ENCODE results near the gene SFTPA1. TPM values are rescaled to one million over a fixed set of nuclear protein-coding genes. Genes with fewer than 3 reads are reported as not detected.
"Not testable (repeated sequence)": the region's sequence is repeated elsewhere in the genome, so short reads cannot be mapped to it uniquely, and the experiment has no call there.

SFTPA1 gene
- total RNA-seq, 1 donor from 2014 or later, result 0.19 TPM

- no peak for DNase-seq (ENCODE audit: low spot score)
- intact Hi-C loops (cut with DNase I), result no loop called here
Observed at GRCh38 chr10:79608505-79609375, 2.0 kb upstream of the SFTPA1 start.

DNA sequence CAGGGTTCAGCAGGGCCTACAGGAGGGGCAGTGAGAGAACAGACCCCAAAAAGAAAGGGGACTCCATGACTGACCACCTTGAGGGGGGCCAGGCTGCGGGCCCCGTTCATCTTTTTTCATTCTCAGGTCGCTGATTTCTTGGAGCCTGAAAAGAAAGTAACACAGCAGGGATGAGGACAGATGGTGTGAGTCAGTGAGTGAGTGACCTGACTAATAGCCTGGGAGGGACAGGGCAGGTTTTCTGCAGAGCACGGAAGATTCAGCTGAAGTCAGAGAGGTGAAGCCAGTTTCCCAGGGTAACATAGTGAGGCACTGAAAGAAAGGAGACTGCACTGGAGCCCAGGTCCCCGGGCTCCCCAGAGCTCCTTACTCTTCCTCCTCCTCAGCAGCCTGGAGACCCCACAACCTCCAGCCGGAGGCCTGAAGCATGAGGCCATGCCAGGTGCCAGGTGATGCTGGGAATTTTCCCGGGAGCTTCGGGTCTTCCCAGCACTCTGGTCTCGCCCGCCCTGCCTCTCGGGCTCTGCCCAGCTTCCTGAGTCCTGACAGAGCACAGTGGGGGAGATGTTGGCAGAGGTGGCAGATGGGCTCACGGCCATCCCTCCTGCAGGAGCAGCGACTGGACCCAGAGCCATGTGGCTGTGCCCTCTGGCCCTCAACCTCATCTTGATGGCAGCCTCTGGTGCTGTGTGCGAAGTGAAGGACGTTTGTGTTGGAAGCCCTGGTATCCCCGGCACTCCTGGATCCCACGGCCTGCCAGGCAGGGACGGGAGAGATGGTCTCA lies 646 bp downstream of the SFTPA1 start:
- intact Hi-C loops (cut with DNase I); DNase-seq (ENCODE audit: low spot score): not testable (repeated sequence)

DNA sequence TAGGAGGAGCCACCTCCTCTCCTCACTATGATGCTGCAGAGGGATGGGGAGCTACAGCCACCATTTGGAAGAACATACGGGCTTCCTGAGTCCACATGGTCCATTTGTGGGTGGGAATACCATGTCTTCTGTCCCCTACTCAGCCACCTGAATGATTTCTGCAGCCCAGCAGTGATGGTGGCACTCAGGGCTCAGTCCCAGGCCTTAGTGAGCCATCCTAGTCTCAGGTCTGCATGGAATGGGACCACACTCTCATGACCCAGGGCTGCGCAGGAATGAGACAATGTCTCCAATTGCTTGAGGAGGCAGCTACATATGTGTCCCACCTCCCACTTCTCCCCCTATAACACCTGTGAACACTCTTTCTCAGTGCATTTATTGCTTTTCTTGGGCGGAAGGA lies 4.8 kb downstream of the SFTPA1 start:
- intact Hi-C loops (cut with DNase I), result no loop called here

GRCh38 chr10:79616164-79616563 lies 5.4 kb downstream of the SFTPA1 start:
- intact Hi-C loops (cut with DNase I), result no loop called here
- DNase-seq (ENCODE audit: low spot score), result no peak

More for the DNA sequence above, 4.8 kb downstream of the SFTPA1 start:
- DNase-seq (ENCODE audit: low spot score), result no peak

DNA sequence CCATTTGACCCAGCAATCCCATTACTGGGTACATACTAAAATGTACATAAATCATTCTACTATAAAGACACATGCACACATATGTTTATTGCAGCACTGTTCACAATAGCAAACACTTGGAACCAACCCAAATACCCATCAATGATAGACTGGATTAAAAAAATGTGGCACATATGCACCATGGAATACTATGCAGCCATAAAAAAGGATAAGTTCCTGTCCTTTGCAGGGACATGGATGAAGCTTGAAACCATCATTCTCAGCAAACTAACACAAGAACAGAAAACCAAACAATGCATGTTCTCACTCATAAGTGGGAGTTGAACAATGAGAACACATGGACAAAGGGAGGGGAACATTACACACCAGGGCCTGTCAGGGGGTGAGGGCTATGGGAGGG lies 12.9 kb downstream of the SFTPA1 start:
- intact Hi-C loops (cut with DNase I); DNase-seq (ENCODE audit: low spot score): not testable (repeated sequence)

DNA sequence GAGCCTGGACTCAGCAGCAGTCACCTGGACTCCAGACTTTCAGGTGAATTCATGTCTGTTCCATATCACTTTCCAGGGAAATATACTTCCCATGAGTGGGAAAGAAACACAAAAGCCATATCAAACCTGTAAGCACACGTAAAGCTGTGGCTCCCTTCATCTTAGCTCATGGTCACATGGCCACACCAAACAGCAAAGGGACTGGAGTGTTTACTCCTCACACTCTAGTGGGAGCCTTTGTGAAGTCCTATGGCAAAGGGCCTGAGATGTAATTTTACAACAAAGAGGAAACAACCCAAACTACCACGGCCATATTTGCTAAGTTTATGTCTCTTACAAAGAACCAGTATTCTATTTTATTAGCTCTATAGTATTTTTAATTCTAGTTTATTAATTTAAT lies 16.3 kb downstream of the SFTPA1 start:
- no peak for DNase-seq (ENCODE audit: low spot score)
- intact Hi-C loops (cut with DNase I), result no loop called here

DNA sequence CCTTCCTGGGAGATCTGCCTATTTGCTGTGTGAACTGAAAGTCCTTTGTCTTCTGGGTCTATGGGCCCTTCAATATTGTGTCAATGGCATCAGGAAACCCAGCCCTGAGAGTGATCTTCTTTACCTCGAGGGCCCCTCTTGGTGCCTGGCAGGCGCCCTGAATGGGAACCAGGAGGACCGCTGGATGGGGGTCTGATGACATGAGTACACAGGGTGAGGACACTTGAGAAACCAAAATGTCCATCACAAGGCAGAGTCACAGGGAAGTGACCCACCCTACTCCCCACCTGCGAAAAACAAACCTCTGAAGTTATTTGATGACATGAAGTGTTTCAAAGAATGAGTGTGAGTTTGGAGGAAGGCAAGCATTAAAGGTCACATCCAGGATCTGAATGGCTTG lies 17.3 kb downstream of the SFTPA1 start:
- intact Hi-C loops (cut with DNase I), result no loop called here

DNA sequence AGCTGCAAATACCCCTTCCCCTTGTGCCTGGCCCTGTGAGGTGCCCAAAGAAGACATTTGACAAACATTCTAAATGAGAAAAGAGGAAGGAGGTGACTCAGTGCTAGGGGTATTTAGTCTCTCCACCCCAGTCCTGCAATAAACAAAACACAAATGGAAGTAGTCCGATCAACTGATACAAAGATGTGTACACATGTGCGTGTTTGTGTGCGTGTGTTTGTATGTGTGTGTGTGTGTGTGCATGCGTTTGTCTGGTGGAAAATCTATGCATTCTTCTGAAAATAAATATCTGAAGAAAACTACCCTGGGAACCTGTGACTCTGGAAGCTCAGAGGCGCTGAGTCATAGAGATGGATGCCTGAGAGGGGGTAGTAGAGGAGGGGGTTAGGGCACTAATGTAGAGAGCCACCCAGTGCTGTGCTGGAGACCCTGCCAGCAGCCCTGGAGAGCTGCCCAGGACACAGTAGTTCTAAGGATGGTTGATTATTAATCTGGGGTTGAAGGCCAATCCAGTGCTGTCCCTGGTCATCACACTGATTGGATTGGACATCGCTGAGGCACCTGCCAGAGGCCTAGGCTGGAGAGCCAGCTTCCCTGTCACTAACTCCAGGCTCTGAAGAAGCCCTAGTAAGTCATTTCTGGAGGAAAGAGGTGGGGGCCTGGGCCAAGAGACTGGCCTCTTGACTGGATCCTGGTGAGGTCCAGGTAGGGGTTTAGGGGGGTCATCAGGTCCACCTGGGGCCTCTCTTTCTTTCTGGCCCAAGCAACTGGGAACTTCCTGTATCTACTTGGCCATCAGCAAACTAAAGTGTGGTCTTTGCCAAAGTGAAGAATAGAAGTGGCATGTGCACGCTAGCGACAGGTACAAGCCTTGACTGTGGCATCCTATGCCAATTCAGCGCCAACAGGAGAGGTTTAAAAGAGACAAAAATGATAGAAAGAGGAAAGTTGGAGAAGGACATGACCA lies 18.5 kb downstream of the SFTPA1 start:
- intact Hi-C loops (cut with DNase I), result no loop called here
- DNase-seq (ENCODE audit: low spot score), result no peak

More for the DNA sequence above, 17.3 kb downstream of the SFTPA1 start:
- DNase-seq (ENCODE audit: low spot score), result no peak

GRCh38 chr10:79629955-79630327 lies 19.2 kb downstream of the SFTPA1 start:
- intact Hi-C loops (cut with DNase I), result no loop called here

DNA sequence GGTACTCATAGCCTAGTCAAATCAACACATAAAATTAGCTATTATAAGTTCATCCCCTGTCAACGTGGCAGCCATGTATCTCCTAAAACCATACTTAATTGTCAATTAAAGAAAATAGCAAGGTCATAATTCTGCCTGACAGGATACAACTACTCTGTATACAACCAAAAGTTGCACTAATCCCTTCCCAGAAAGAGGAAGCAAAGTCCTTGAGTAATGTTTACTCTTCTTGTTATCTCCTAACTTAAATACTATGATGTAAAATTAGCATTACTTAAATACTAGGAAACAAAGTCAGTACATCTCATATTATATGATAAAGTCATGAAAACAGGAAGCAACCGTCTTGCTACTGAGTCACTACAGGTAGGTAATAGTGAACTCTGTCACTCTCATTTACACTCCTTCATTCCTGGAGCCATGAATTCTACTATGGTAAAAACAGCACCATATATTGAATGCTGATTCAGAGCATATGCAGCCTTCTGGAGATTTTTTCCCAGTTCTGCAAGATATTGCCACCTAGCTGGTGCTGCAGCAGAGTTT lies 26.0 kb downstream of the SFTPA1 start:
- DNase-seq (ENCODE audit: low spot score); intact Hi-C loops (cut with DNase I): not testable (repeated sequence)

More at GRCh38 chr10:79629955-79630327, 19.2 kb downstream of the SFTPA1 start:
- no peak for DNase-seq (ENCODE audit: low spot score)

DNA sequence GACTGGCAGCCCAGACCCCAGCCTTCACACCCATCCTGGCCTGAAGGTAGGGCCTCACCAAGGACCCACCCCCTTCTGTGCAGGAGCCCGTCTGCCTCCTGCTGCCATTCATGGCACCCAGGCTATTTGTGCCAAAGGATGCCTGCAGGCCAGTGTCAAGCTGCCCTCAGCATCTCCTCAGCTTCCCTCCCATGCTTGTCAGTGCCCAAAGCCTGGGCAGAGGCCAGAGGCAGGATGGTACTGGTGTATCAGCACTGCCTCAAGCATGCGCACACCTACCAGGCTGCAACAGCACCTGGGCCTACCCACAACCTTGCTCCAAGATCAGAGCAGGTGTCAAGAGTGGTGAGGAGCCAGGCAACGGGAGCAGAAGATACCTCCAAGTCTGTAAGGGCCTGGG lies 27.6 kb downstream of the SFTPA1 start:
- intact Hi-C loops (cut with DNase I), result no loop called here
- no peak for DNase-seq (ENCODE audit: low spot score)

GRCh38 chr10:79652695-79653094 lies 42.0 kb downstream of the SFTPA1 start:
- DNase-seq (ENCODE audit: low spot score); intact Hi-C loops (cut with DNase I): not testable (repeated sequence)

DNA sequence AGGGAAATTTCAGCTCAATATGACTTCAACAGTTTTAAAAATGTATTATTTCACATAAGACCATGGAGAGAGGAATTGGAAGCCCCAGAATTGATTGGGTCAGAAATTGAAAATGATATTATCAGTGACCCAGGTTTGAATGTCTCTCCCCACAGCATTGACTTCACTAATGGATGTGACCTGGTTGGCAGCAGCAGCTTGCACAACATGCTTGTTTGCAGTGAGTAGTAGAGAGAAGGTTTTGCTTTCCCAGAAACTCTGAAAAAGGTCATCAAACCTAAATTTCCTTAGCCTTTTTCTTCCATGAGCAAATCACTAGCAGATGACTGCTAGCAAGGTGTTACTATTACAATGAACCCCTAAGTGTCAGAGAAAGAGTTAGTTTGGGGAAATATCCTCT lies 52.5 kb downstream of the SFTPA1 start:
- DNase-seq (ENCODE audit: low spot score); intact Hi-C loops (cut with DNase I): not testable (repeated sequence)

DNA sequence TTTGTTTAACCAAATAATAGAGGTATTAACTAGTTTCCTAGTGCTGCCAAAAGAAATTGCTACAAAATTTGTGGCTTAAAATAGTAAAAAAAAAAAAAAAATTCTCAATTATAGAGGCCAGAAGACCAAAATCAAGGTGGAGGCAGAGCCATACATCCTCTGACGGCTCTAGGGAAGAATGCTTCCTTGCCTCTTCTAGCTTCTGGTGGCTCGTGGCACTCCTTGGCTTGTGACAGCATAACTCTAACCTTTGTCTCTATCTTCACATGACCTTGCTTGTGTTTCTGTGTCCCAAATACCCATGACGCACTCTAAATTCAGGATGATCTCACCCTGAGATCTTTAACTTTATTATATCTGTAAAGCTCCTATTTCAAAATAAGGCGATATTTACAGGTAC lies 53.9 kb downstream of the SFTPA1 start:
- intact Hi-C loops (cut with DNase I), result not testable (repeated sequence)

More for the DNA sequence above, 53.9 kb downstream of the SFTPA1 start:
- DNase-seq (ENCODE audit: low spot score), result not testable (repeated sequence)

Other genes with a start within 250 kb of the SFTPA1 start
- 56.6 TPM for gene ZCCHC24, start 165.3 kb upstream of the SFTPA1 start, total RNA-seq
- 0.08 TPM for gene EIF5AL1, start 98.4 kb upstream of the SFTPA1 start, total RNA-seq
- gene SFTPA2, start 50.5 kb upstream of the SFTPA1 start, total RNA-seq, result 0.11 TPM
- gene NUTM2B, start 92.3 kb downstream of the SFTPA1 start, total RNA-seq, result 1.3 TPM
- gene NUTM2E, start 215.8 kb downstream of the SFTPA1 start, total RNA-seq, result not detected

Data from cardiac septum (tissue), 1 donor.